Rectal smooth muscle tissue (tissue), 1 donor: ENCODE data around the gene SUV39H1.

Experiments used
- H3K27ac ChIP-seq: one replicate; pipeline ENCODE4 v1.7.0; 2013; ENCODE audit warnings: low read depth, low read length, inconsistent platforms
- H3K27me3 ChIP-seq: one replicate; pipeline ENCODE4 v1.7.0; 2013; ENCODE audit warnings: low read length; ENCODE audit not compliant: control insufficient read depth, insufficient read depth
- H3K36me3 ChIP-seq: one replicate; pipeline ENCODE4 v1.7.0; 2013; ENCODE audit warnings: low read length; ENCODE audit not compliant: control insufficient read depth, insufficient read depth
- H3K4me1 ChIP-seq: one replicate; pipeline ENCODE4 v1.7.0; 2013; ENCODE audit warnings: low read length; ENCODE audit not compliant: control insufficient read depth, insufficient read depth
- H3K4me3 ChIP-seq: one replicate; pipeline ENCODE4 v1.7.0; 2013; ENCODE audit warnings: low read length
- H3K9ac ChIP-seq: one replicate; pipeline ENCODE4 v1.7.0; 2013; ENCODE audit warnings: low read length

The SUV39H1 gene

DNA sequence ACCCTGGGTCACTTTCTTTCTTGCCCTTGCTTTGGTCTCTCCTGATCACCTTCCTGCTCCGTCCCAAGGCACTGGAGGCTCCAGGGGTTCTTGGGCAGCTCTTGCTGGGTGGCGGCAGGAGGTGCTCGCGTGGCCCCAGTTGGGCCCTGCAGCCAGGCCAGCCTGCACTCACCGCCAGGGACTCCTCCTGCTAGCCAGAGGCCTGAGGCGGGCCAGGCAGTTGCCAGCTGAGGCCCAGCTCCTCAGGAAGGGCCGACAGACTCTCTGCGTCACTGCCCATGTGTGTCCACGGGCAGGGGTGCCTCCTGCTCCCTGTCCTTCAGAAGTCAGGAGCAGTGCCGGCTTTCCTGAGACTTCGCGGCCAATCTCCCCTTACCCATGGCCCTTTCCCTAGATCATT is 9.3 kb downstream of the SUV39H1 start:
- Histone ChIP-seq H3K9ac (no peak overlapping the region), H3K27ac (no peak overlapping the region), H3K4me3 (no peak overlapping the region), H3K27me3 (peaks cover 2% of the 10 kb centered on the region), H3K4me1 (no peaks in the 10 kb centered on the region), H3K36me3 (peaks cover 2% of the 10 kb centered on the region)

DNA sequence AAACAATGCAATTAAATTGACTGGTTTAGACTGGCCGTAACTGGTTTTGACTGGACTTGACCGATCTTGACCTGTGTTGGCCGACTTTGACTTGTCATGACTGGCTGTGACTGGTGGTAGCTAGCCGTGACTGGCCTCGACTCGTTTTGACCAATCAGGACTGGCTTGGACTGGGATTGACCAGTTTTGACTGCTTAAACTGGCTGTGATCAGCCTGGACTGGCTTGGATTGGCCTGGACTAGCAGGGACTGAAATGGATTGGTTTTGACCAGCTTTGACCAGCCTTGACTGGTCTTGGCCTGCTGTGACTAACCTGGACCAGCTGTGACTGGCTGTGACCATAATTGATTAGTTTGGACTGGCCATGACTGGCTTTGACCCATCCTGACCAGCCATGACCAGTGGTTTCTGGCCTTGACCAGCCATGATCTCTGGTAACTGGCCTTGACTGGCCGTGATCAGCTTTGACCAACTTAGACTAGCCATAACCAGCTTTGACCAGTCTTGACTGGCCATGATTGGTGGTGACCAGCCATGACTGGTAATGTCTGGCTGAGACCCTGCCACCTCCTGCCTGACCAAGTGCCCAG is 13.1 kb downstream of the SUV39H1 start:
- Histone ChIP-seq H3K27ac (no peak overlapping the region), H3K4me3 (no peak overlapping the region), H3K27me3 (no peaks in the 10 kb centered on the region), H3K4me1 (no peaks in the 10 kb centered on the region), H3K9ac (no peak overlapping the region), H3K36me3 (no peaks in the 10 kb centered on the region)

DNA sequence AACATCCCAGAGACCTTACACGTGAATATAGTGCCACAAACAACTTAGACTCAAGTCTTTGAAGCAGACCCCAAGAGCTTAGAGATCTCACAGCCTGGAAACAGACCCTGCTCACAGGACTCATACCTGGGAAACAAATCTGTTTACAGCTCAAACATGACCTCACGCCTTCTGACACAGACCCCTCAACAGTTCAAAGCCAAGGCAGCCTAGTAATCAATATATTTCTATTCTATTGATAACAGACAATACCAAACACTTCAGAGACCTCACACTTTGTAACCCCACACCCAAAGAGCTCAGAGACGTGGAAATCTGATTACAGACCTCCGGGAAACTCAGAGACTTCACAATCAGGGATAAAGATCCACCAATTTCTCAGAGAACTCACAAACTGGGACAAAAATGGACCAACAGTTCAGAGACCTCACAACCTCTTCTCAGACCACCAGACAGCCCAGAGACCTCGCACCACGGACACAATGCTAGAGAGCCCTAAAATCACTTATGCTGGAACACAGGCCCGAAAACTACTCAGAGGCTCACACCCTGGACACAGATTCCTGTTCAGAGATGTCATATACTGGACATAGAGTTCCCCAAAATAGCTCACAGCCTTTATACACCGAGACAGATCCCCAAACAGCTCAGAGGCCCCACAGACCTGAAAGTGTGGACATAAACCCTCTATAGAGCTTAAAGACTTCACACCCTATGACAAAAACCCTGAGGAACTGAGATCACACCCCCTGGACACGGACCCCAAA is 14.8 kb downstream of the SUV39H1 start:
- Histone ChIP-seq H3K9ac (no peak overlapping the region), H3K36me3 (no peaks in the 10 kb centered on the region), H3K4me3 (no peak overlapping the region), H3K27ac (no peak overlapping the region), H3K4me1 (no peaks in the 10 kb centered on the region), H3K27me3 (no peaks in the 10 kb centered on the region)

DNA sequence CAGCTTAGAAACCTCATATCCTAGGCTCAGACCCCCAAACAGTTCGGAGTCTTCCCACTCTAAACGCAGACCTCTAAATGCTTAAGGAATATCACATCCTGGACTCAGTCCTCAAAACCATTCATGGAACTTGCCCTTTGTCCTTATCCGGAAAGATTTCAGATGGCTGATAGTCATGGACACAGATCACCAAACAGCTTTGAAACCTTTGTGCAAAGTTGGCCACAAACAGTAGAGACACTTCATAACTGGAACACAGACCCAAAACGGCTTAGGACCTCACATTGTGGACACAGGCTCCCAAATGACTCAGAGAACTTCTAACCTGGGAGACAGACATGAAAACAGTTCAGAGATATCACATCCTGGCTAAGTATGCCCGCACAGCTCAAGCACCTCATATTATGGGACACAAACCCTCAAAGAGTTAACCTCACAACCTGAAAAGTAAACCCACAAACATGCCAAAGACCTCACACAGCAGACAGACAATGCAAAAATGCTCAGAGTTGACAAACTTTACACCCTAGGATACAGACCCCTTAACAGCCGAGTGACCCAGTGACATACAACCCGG is 15.5 kb downstream of the SUV39H1 start:
- Histone ChIP-seq H3K4me1 (no peaks in the 10 kb centered on the region), H3K9ac (no peak overlapping the region), H3K4me3 (no peak overlapping the region), H3K27ac (no peak overlapping the region), H3K36me3 (no peaks in the 10 kb centered on the region), H3K27me3 (no peaks in the 10 kb centered on the region)

DNA sequence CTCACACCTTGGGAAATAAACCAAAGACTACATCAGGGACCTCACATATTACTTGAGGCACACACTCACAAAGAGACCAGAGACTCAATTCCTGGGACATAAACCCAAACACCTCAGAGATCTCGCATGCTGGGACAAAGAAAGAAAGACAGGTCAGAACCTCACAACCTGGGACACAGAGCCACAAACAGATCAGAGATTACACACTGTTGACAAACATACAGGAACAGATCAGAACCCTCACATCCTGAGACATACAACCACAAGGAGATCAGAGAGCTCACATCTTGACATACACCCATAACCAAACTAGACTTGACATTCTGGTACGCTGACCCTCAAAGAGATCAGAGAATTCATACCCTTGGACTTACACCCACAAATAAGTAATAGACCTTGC is 17.3 kb downstream of the SUV39H1 start:
- H3K4me3 ChIP-seq = no peak overlapping the region
- no peaks in the 10 kb centered on the region for H3K27me3 ChIP-seq
- H3K27ac ChIP-seq = no peak overlapping the region
- H3K4me1 ChIP-seq = no peaks in the 10 kb centered on the region
- H3K36me3 ChIP-seq = no peaks in the 10 kb centered on the region
- no peak overlapping the region for H3K9ac ChIP-seq

DNA sequence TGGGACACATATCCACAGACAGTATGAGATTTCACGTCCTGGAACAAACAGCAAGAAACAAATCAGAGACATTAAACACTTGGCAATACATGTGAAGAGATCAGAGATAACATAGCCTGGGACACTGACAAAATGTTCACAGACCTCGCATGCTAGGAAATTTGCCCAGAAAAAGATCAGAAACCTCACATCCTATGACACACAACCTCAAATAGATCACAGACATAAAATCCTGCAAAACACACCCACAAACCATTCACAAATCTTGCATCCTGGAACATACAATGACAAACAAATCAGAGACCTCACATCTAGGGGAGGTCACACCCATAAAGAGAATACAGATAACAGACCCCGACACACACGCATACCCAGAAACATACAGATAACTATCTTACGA is 18.0 kb downstream of the SUV39H1 start:
- Histone ChIP-seq H3K27me3 (no peaks in the 10 kb centered on the region), H3K4me3 (no peak overlapping the region), H3K9ac (no peak overlapping the region), H3K27ac (no peak overlapping the region), H3K36me3 (no peaks in the 10 kb centered on the region), H3K4me1 (no peaks in the 10 kb centered on the region)

DNA sequence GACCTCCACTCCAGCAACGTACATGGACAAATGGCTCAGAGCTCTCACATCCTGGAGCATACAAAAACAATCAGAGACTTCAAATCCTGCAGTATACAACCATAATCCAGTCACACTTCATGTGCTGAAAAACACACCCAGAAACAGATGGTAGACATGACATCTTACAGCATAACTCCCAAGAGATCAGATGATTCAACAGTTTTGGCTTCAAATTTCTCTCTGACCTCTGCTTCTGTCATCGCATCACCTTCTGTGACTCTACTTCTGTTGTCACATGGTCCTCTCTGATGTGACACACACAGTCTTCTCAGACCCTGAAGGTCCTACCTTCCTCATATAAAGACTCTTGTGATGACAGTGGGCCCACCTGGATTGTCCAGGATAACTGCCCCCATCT is 18.5 kb downstream of the SUV39H1 start:
- no peaks in the 10 kb centered on the region for H3K4me1 ChIP-seq
- no peak overlapping the region for H3K4me3 ChIP-seq
- no peak overlapping the region for H3K27ac ChIP-seq
- no peak overlapping the region for H3K9ac ChIP-seq
- H3K36me3 ChIP-seq = no peaks in the 10 kb centered on the region
- H3K27me3 ChIP-seq = no peaks in the 10 kb centered on the region

DNA sequence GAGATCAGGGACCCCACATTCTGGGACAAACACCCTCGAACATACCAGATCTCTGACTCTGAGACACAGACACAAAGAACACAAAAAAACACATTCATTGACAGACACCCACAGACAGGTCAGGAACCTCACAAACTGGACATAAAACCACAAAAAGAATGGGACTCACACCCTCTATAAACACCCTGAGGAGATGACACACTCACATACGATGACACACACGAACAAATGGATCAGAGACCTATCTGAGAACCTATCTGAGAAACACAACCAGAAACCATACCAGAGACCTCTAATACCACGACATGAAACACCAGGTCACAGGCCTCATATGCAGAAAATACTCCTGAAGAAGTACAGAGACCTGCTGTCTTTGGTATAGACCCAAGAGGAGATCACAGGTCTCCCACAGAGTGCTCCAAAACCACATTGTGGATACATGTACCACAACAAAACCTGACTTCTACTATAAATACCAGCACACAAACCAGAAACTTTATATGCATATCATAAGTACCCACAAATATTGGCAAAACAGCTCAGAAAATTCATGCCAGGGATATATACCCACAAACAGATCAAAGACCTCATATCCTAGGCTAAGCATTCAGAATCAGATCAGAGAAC is 19.5 kb downstream of the SUV39H1 start:
- no peak overlapping the region for H3K27ac ChIP-seq
- H3K4me1 ChIP-seq = no peaks in the 10 kb centered on the region
- H3K9ac ChIP-seq = no peak overlapping the region
- H3K4me3 ChIP-seq = no peak overlapping the region
- H3K36me3 ChIP-seq = no peaks in the 10 kb centered on the region
- no peaks in the 10 kb centered on the region for H3K27me3 ChIP-seq

DNA sequence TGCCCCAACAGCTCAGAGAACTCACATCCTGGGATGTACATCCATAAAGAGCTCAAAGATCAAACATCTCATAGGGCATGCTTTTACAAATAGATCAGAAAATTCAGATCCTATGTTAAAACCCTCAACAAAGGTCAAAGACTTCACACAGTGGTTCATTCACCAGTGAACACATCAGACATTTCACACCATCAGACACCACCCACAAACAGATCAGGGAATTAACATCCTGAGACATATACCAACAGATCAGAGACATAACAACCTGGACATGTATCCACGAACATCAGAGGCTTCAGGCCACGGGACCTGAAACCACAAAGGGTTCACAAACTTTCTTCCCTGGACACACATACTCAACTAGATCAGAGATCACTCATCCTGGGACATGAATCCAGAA is 23.4 kb downstream of the SUV39H1 start:
- Histone ChIP-seq H3K27ac (no peak overlapping the region), H3K4me1 (no peaks in the 10 kb centered on the region), H3K9ac (no peak overlapping the region), H3K27me3 (no peaks in the 10 kb centered on the region), H3K4me3 (no peak overlapping the region), H3K36me3 (no peaks in the 10 kb centered on the region)

DNA sequence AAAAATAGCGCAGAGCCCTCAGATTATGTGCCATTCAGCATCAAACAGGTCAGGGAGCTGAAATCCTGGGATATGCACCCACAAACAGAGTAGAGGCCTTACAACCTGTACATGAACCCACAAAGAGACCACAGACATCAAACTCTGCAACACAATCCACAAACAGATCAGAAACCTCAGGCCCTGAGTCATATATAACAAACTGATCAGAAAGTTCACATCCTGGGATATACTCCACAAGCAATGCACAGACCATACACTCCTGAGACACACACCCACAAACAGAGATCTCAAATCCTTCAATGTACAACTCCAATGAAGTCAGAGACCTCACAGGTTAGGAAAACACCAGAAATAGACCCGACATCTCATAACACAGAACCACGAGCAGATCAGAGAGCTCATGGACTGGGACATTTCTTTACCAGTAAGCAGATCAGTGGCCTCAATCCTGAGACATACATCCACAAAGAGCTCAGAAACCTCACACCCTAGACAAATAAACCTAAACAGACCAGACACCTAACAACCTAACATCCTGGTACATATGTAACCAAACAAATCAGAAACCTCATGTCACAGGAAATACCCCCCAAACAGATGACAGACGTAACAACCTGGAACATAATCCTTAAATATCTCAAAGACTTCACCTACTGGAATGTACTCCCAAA is 24.2 kb downstream of the SUV39H1 start:
- no peak overlapping the region for H3K9ac ChIP-seq
- H3K27me3 ChIP-seq = no peaks in the 10 kb centered on the region
- H3K4me3 ChIP-seq = no peak overlapping the region
- no peaks in the 10 kb centered on the region for H3K36me3 ChIP-seq
- H3K27ac ChIP-seq = no peak overlapping the region
- no peaks in the 10 kb centered on the region for H3K4me1 ChIP-seq

DNA sequence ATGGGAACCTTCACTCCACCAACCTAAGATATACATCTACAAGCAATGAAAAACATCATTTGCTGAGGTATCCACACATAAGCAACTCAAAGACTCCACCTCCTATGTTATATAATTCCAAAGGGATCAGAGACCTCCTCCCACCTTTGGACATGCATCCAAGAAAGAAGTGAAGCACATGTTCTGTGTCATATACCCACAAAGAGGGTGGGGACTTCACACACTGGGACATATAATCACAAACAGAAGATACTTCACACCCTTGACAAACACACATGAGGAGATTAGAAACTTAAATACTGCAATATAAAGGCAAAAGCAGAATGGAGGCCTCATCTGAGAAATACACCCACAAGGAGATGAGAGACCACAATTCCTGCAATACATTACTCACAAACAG is 25.4 kb downstream of the SUV39H1 start:
- H3K36me3 ChIP-seq = no peaks in the 10 kb centered on the region
- no peak overlapping the region for H3K9ac ChIP-seq
- H3K27ac ChIP-seq = no peak overlapping the region
- H3K27me3 ChIP-seq = no peaks in the 10 kb centered on the region
- H3K4me3 ChIP-seq = no peak overlapping the region
- no peaks in the 10 kb centered on the region for H3K4me1 ChIP-seq

DNA sequence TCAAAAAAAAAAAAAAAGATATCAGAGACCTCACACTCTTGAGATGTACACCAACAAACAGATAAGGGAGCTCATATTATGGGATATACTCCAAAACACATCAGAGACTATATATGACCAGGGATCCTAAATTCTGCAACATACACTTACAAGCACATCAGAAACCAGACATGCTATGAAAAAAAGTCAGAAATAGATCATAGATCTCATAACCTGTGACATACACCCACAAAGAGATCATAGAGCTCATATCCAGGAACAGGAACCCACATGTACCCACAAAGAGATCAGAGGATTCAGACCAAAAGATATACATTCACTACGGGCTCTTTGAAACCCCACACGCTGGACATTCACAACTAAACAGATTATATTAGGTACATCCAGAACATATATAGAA is 30.1 kb downstream of the SUV39H1 start:
- Histone ChIP-seq H3K4me3 (no peak overlapping the region), H3K27me3 (no peaks in the 10 kb centered on the region)

More for the DNA sequence above, 30.1 kb downstream of the SUV39H1 start:
- Histone ChIP-seq H3K36me3 (no peaks in the 10 kb centered on the region), H3K4me1 (no peaks in the 10 kb centered on the region), H3K27ac (no peak overlapping the region), H3K9ac (no peak overlapping the region)
